ENCODE measurements around the gene REPIN1. TPM values are rescaled to one million over a fixed set of nuclear protein-coding genes. Genes with fewer than 3 reads are reported as not detected.

Gene REPIN1
- total and polyA plus RNA-seq, 12 donors = 47.5 to 294 (median 182) TPM

GRCh38 chr7:150396851-150397260 is 28.2 kb downstream of the REPIN1 start:
- peak overlapping the region in 1 of 5 donors; percentile 9 for H3K27ac ChIP-seq
- no peaks in the 10 kb centered on the region for H3K9me3 ChIP-seq (replicated peaks in 1 of 3)
- H3K36me3 ChIP-seq (replicated peaks in 1 of 2) = peaks cover 0 to 12% of the 10 kb centered on the region in 2 donors
- WGBS, 4 donors = 95 to 97% (median 97%) methylated on average over 25 to 48 of the region's 48 CpGs; no CpG with 5 or more reads in 1 of the 4 donors
- TF ChIP-seq CTCF (IDR thresholded peaks at IDR 0.05) = no peak
- TF ChIP-seq POLR2A (IDR thresholded peaks at IDR 0.05) = no peak
- H3K4me1 ChIP-seq (replicated peaks in 1 of 2) = peaks cover 11 to 19% of the 10 kb centered on the region in 2 donors
- H3K27me3 ChIP-seq = no peaks in the 10 kb centered on the region
- DNase-seq = peak in 1 of 7 donors; percentile 13
- H3K4me3 ChIP-seq = no peak overlapping the region
- intact Hi-C loops (cut with DNase I) = no loop called here

GRCh38 chr7:150397346-150398107 is 28.9 kb downstream of the REPIN1 start:
- Histone ChIP-seq H3K27ac (no peak overlapping the region), H3K9me3 (replicated peaks in 1 of 3) (no peaks in the 10 kb centered on the region), H3K36me3 (replicated peaks in 1 of 2) (peaks cover 0 to 12% of the 10 kb centered on the region in 2 donors), H3K27me3 (no peaks in the 10 kb centered on the region), H3K4me3 (no peak overlapping the region), H3K4me1 (replicated peaks in 1 of 2) (peaks cover 11 to 19% of the 10 kb centered on the region in 2 donors)
- intact Hi-C loops (cut with DNase I) = no loop called here
- TF ChIP-seq POLR2A (IDR thresholded peaks at IDR 0.05) = no peak
- no peak for TF ChIP-seq CTCF (IDR thresholded peaks at IDR 0.05)
- WGBS, 4 donors = 95 to 97% (median 96%) methylated on average over 38 to 91 of the region's 91 CpGs
- peak in 1 of 7 donors; percentile 17 for DNase-seq

- 91 to 95% (median 92%) methylated on average over 24 to 27 of the region's 27 CpGs for WGBS, 4 donors
- no peak overlapping the region for H3K27ac ChIP-seq
- H3K36me3 ChIP-seq (replicated peaks in 1 of 2) = peaks cover 0 to 12% of the 10 kb centered on the region in 2 donors
- TF ChIP-seq POLR2A (IDR thresholded peaks at IDR 0.05) (no peak), CTCF (IDR thresholded peaks at IDR 0.05) (no peak)
- peaks cover 11 to 19% of the 10 kb centered on the region in 2 donors for H3K4me1 ChIP-seq (replicated peaks in 1 of 2)
- intact Hi-C loops (cut with DNase I) = no loop called here
- H3K27me3 ChIP-seq = no peaks in the 10 kb centered on the region
- H3K9me3 ChIP-seq (replicated peaks in 1 of 3) = no peaks in the 10 kb centered on the region
- DNase-seq = peak in 1 of 7 donors; percentile 10
- no peak overlapping the region for H3K4me3 ChIP-seq
Observed at GRCh38 chr7:150398108-150398964, 29.7 kb downstream of the REPIN1 start.

- TF ChIP-seq POLR2A (IDR thresholded peaks at IDR 0.05) = no peak
- H3K9me3 ChIP-seq (replicated peaks in 1 of 3) = no peaks in the 10 kb centered on the region
- DNase-seq = peak in 1 of 7 donors; percentile 5
- WGBS, 4 donors = 78 to 93% (median 81%) methylated on average over 2 of the region's 2 CpGs
- intact Hi-C loops (cut with DNase I) = no loop called here
- H3K27ac ChIP-seq = peak overlapping the region in 2 of 5 donors; percentile 84 to 85
- H3K36me3 ChIP-seq (replicated peaks in 1 of 2) = peaks cover 0 to 12% of the 10 kb centered on the region in 2 donors
- H3K4me1 ChIP-seq (replicated peaks in 1 of 2) = peaks cover 12 to 24% of the 10 kb centered on the region in 2 donors
- no peaks in the 10 kb centered on the region for H3K27me3 ChIP-seq
- no peak overlapping the region for H3K4me3 ChIP-seq
Observed at GRCh38 chr7:150398965-150399320, 30.3 kb downstream of the REPIN1 start.

Measured in adrenal gland (tissue), 12 donors.